CD4-positive, alpha-beta T cell (primary cell): ENCODE measurements around the gene GNPDA2. TPM values are rescaled to one million over a fixed set of nuclear protein-coding genes. Genes with fewer than 3 reads are reported as not detected.

ENCODE experiments used
- ATAC-seq: fragments of 200-7000 bp; cut with Tn5 transposase; one replicate; pipeline ENCODE4 v1.10.0; 2022; ENCODE audit warnings: mild to moderate bottlenecking; ENCODE audit not compliant: poor library complexity
- CTCF ChIA-PET: fragments of 350-600 bp; sonication (Branson Sonifier 250); formaldehyde crosslinking; loops from one replicate; lab custom pipeline; 2021; ENCODE audit warnings: antibody characterized with exemption, inconsistent platforms; lab: Charles Lee
- POLR2A ChIA-PET: fragments of 350-600 bp; sonication (Branson Sonifier 250); formaldehyde crosslinking; loops from one replicate; lab custom pipeline; 2021; ENCODE audit warnings: antibody characterized with exemption, inconsistent platforms; lab: Charles Lee
- DNase-seq, 14 experiments: peaks; one replicate each; pipeline ENCODE4 v3.0.0-alpha.2; 2013 to 2020; ENCODE audit warnings: mixed read lengths in 2 of 14
- H3K27ac ChIP-seq, 2 donors: one replicate each; pipeline versions ENCODE4 v1.5.1 to v1.7.0; 2013; ENCODE audit warnings: low read length in 2 of 2, low read depth in 1 of 2, mild to moderate bottlenecking in 1 of 2
- H3K27me3 ChIP-seq, 2 experiments: 1 replicate in 1 of 2; 2 replicates in 1 of 2; pipeline versions ENCODE4 v1.6.1 to v1.7.0; 2013; ENCODE audit warnings: low read length in 2 of 2, control low read depth in 1 of 2, mild to moderate bottlenecking in 1 of 2, moderate library complexity in 1 of 2; ENCODE audit not compliant: insufficient read depth in 2 of 2, control insufficient read depth in 1 of 2
- H3K36me3 ChIP-seq: one replicate; pipeline ENCODE4 v1.6.1; 2013; ENCODE audit warnings: low read length, control low read depth; ENCODE audit not compliant: insufficient read depth
- H3K4me1 ChIP-seq: one replicate; pipeline ENCODE4 v1.6.1; 2013; ENCODE audit warnings: low read length, control low read depth; ENCODE audit not compliant: insufficient read depth
- H3K4me3 ChIP-seq: one replicate; pipeline ENCODE4 v1.5.1; 2013; ENCODE audit warnings: mild to moderate bottlenecking, low read length, moderate library complexity
- H3K9me3 ChIP-seq, 2 experiments: 1 replicate in 1 of 2; 2 replicates in 1 of 2; pipeline versions ENCODE4 v1.6.1 to v1.7.0; 2013; ENCODE audit warnings: low read length in 2 of 2, mild to moderate bottlenecking in 2 of 2, control low read depth in 1 of 2, moderate library complexity in 1 of 2; ENCODE audit not compliant: control insufficient read depth in 1 of 2, insufficient read depth in 1 of 2
- H3K27ac Mint-ChIP-seq: one replicate; pipeline ENCODE4 v1.8.0; 2020; ENCODE audit warnings: mixed read lengths
- H3K27me3 Mint-ChIP-seq: one replicate; pipeline ENCODE4 v1.8.0; 2021; ENCODE audit warnings: mixed read lengths
- H3K36me3 Mint-ChIP-seq: one replicate; pipeline ENCODE4 v1.8.0; 2021; ENCODE audit warnings: low read depth, mixed read lengths
- H3K4me1 Mint-ChIP-seq: one replicate; pipeline ENCODE4 v1.8.0; 2021; ENCODE audit warnings: low read depth, mixed read lengths
- H3K4me3 Mint-ChIP-seq: one replicate; pipeline ENCODE4 v1.8.0; 2020; ENCODE audit warnings: mild to moderate bottlenecking, mixed read lengths
- H3K9me3 Mint-ChIP-seq: one replicate; pipeline ENCODE4 v1.8.0; 2020; ENCODE audit warnings: mixed read lengths
- CTCF ChIP-seq: fragments of 200-600 bp; IDR thresholded peaks from one replicate; pipeline ENCODE4 v1.8.0; 2022; ENCODE audit warnings: antibody characterized with exemption, mild to moderate bottlenecking
- intact Hi-C, 2 experiments: fragments of 100-400 bp; cut with DNase I in 1 of 2; cut with micrococcal nuclease in 1 of 2; formaldehyde crosslinking; loops; one replicate each; pipeline versions ENCODE4 v1.15.1 to v1.9.0; 2023 to 2025; cut with DNase I, micrococcal nuclease
- total RNA-seq, 174 experiments: library from RNA in 2 of 174; stranded (reverse) in 2 of 174; gene quantifications; one replicate each; pipeline ENCODE4 v1.2.3 and lab custom pipeline; 2021 to 2026

GNPDA2 gene
- total RNA-seq, 2 experiments from 2014 or later = 7.6 to 9.0 TPM

GRCh38 chr4:44662623-44663005 is 63.7 kb downstream of the GNPDA2 start:
- H3K4me1 ChIP-seq = no peaks in the 10 kb centered on the region
- Mint-ChIP-seq H3K4me3 (no peak overlapping the region), H3K27me3 (peaks cover 14% of the 10 kb centered on the region), H3K27ac (no peak overlapping the region), H3K4me1 (no peaks in the 10 kb centered on the region), H3K9me3 (no peaks in the 10 kb centered on the region), H3K36me3 (no peaks in the 10 kb centered on the region)
- TF ChIP-seq CTCF = no peak
- intact Hi-C loops = no loop called here
- no peak for ATAC-seq
- no peaks in the 10 kb centered on the region for H3K36me3 ChIP-seq
- no peaks in the 10 kb centered on the region for H3K9me3 ChIP-seq
- H3K4me3 ChIP-seq = no peak overlapping the region
- H3K27ac ChIP-seq = no peak overlapping the region
- POLR2A ChIA-PET = no interaction called here
- no peak for DNase-seq
- H3K27me3 ChIP-seq = peaks cover 0 to 3% of the 10 kb centered on the region in 2 experiments
- CTCF ChIA-PET = no interaction called here

- H3K27ac ChIP-seq = no peak overlapping the region
- Mint-ChIP-seq H3K27ac (no peak overlapping the region), H3K27me3 (peaks cover 20% of the 10 kb centered on the region), H3K4me3 (no peak overlapping the region), H3K9me3 (no peaks in the 10 kb centered on the region), H3K4me1 (no peaks in the 10 kb centered on the region), H3K36me3 (no peaks in the 10 kb centered on the region)
- POLR2A ChIA-PET = no interaction called here
- H3K36me3 ChIP-seq = no peaks in the 10 kb centered on the region
- no peak for TF ChIP-seq CTCF
- intact Hi-C loops = no loop called here
- CTCF ChIA-PET = no interaction called here
- DNase-seq = no peak
- peaks cover 0 to 3% of the 10 kb centered on the region in 2 experiments for H3K27me3 ChIP-seq
- no peak for ATAC-seq
- no peak overlapping the region for H3K4me3 ChIP-seq
- H3K9me3 ChIP-seq = no peaks in the 10 kb centered on the region
- H3K4me1 ChIP-seq = no peaks in the 10 kb centered on the region
These were observed 64.3 kb downstream of the GNPDA2 start for GRCh38 chr4:44661940-44662622.

GRCh38 chr4:44660396-44660795 is 66.0 kb downstream of the GNPDA2 start:
- Mint-ChIP-seq H3K4me3 (no peak overlapping the region), H3K36me3 (no peaks in the 10 kb centered on the region), H3K27me3 (peaks cover 20% of the 10 kb centered on the region), H3K9me3 (no peaks in the 10 kb centered on the region), H3K27ac (no peak overlapping the region), H3K4me1 (no peaks in the 10 kb centered on the region)
- no peak overlapping the region for H3K4me3 ChIP-seq
- no peak overlapping the region for H3K27ac ChIP-seq
- ChIA-PET POLR2A (no interaction called here), CTCF (no interaction called here)
- no peaks in the 10 kb centered on the region for H3K9me3 ChIP-seq
- H3K4me1 ChIP-seq = no peaks in the 10 kb centered on the region
- no peaks in the 10 kb centered on the region for H3K36me3 ChIP-seq
- ATAC-seq = no peak
- no peak for DNase-seq
- peaks cover 0 to 3% of the 10 kb centered on the region in 2 experiments for H3K27me3 ChIP-seq
- intact Hi-C loops = no loop called here
- TF ChIP-seq CTCF = no peak
